Karpas-422 (cell line): Measurements from ENCODE around the gene PRRC2B. TPM values are rescaled to one million over a fixed set of nuclear protein-coding genes. Genes with fewer than 3 reads are reported as not detected.
"Not testable (repeated sequence)": the region's sequence is repeated elsewhere in the genome, so short reads cannot be mapped to it uniquely, and the experiment has no call there.

ENCODE experiments used
- DNase-seq: peaks from one replicate; pipeline ENCODE4 v3.0.0-alpha.2; 2015
- H2AFZ ChIP-seq: fragments of 200-600 bp; sonication (generic); 2 replicates; pipeline ENCODE4 v1.6.1; 2014; ENCODE audit warnings: antibody characterized with exemption, low read length, mixed read lengths
- H3K27ac ChIP-seq: fragments of 200-600 bp; sonication (generic); 2 replicates; pipeline ENCODE4 v1.5.1; 2014; ENCODE audit warnings: mild to moderate bottlenecking, low read length, moderate library complexity
- H3K27me3 ChIP-seq: fragments of 200-600 bp; sonication (generic); 2 replicates; pipeline ENCODE4 v1.6.1; 2014; ENCODE audit warnings: low read length, mixed read lengths
- H3K36me3 ChIP-seq: fragments of 200-600 bp; sonication (generic); 2 replicates; pipeline ENCODE4 v1.6.1; 2014; ENCODE audit warnings: low read length, mixed read lengths; ENCODE audit not compliant: insufficient read depth
- H3K4me1 ChIP-seq: fragments of 200-600 bp; sonication (generic); 2 replicates; pipeline ENCODE4 v1.6.1; 2014; ENCODE audit warnings: mild to moderate bottlenecking, low read length, mixed read lengths
- H3K4me2 ChIP-seq: fragments of 200-600 bp; sonication (generic); 2 replicates; pipeline ENCODE4 v1.6.1; 2014; ENCODE audit warnings: low read length, low read depth, mild to moderate bottlenecking; ENCODE audit not compliant: poor library complexity, severe bottlenecking
- H3K4me3 ChIP-seq: fragments of 200-600 bp; sonication (generic); 2 replicates; pipeline ENCODE4 v1.5.1; 2014; ENCODE audit warnings: mild to moderate bottlenecking, antibody characterized with exemption, low read length, mixed read lengths
- H3K79me2 ChIP-seq: fragments of 200-600 bp; sonication (generic); 2 replicates; pipeline ENCODE4 v1.6.1; 2014; ENCODE audit warnings: mild to moderate bottlenecking, low read length, mixed read lengths
- H3K9ac ChIP-seq: fragments of 200-600 bp; sonication (generic); 2 replicates; pipeline ENCODE4 v1.6.0; 2014; ENCODE audit warnings: low read length
- H3K9me2 ChIP-seq: fragments of 200-600 bp; sonication (generic), shearing (Covaris generic); replicated peaks from 2 replicates; pipeline ENCODE4 v1.6.0; 2014; ENCODE audit warnings: mild to moderate bottlenecking, low read length, moderate library complexity; ENCODE audit not compliant: insufficient read depth
- H3K9me3 ChIP-seq: fragments of 300-700, 200-600 bp; sonication (generic); 2 replicates; pipeline ENCODE4 v1.6.1; 2014; ENCODE audit warnings: low read length, mixed read lengths
- H4K20me1 ChIP-seq: fragments of 200-600 bp; sonication (generic); 2 replicates; pipeline ENCODE4 v1.6.1; 2014; ENCODE audit warnings: mild to moderate bottlenecking, antibody characterized with exemption, low read length, low read depth; ENCODE audit not compliant: insufficient read depth
- total RNA-seq: library from RNA; depleted of rRNA; stranded (reverse); fragments of >200 nt; shearing (Covaris generic); gene quantifications from 2 replicates; pipeline ENCODE4 v1.2.3, GENCODE V29; 2014; ENCODE audit warnings: low replicate concordance

Gene PRRC2B
- total RNA-seq, 1 experiment from 2014 or later: 83.8 TPM

- not testable (repeated sequence) for H3K9me2 ChIP-seq, H3K4me1 ChIP-seq, H3K79me2 ChIP-seq, H3K27ac ChIP-seq, H3K4me3 ChIP-seq, H2AFZ ChIP-seq, H3K27me3 ChIP-seq, H3K9ac ChIP-seq, H3K9me3 ChIP-seq, H3K36me3 ChIP-seq, H4K20me1 ChIP-seq, DNase-seq
- peak overlapping the region; percentile 35 for H3K4me2 ChIP-seq
Observed at GRCh38 chr9:131356479-131356878, 37.4 kb upstream of the PRRC2B start.

DNA sequence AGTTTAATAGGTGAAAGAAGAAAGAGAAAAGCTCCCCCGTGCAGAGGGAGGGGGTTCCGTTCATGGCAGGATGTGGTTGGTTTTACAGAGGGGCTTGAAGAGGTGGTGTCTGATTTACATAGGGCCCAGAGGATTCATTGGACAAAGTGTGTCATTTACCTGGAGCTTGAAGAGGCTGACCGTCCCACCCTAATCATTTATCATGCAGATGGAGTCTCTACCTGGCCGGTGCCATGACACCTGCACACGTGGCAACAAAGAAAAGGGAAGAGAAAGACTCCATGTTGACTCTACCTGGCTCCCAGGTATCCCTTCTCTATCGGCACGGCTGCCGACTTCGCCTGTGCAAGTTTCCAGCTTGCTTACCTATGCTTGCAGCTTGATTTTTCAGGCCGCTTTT lies 35.3 kb upstream of the PRRC2B start:
- Histone ChIP-seq H4K20me1 (no peaks in the 10 kb centered on the region), H3K9me2 (no peaks in the 10 kb centered on the region), H3K27ac (no peak overlapping the region), H3K79me2 (no peaks in the 10 kb centered on the region), H3K4me1 (peaks cover 3% of the 10 kb centered on the region), H3K9me3 (no peaks in the 10 kb centered on the region), H3K9ac (no peak overlapping the region), H2AFZ (no peak overlapping the region), H3K27me3 (no peaks in the 10 kb centered on the region), H3K4me3 (no peak overlapping the region), H3K4me2 (no peak overlapping the region), H3K36me3 (no peaks in the 10 kb centered on the region)
- DNase-seq: no peak

DNA sequence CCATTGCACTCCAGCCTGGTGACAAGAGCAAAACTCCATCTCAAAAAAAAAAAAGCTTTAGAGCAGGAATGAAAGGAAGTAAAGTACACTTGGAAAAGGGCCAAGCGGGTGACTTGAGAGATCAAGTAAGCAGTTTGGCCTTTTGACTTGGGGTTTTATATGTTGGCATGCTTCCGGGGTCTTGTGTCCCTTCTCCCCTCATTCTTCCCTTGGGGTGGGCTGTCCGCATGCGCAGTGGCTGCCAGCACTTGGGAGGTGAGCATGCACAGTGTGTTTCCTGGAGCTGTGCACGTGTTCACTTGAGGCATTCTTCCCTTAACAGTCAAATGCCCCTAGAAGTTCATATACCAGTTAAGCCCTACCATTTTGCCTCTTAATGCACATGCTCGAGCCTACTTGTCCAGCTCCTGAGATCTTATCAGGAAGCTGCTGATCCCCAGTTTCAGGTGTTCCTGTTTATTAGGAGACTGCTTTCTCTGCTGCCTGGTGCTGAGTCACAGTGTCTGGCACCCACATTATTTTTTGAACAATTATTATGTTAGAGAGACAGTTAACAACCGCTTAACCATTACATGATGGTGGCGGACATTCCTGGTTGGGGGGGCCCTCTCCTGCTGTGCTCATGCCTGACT lies 32.6 kb upstream of the PRRC2B start:
- H3K4me3 ChIP-seq: no peak overlapping the region
- no peaks in the 10 kb centered on the region for H3K9me3 ChIP-seq
- H3K4me1 ChIP-seq: peaks cover 3% of the 10 kb centered on the region
- H4K20me1 ChIP-seq: no peaks in the 10 kb centered on the region
- no peak overlapping the region for H3K4me2 ChIP-seq
- no peaks in the 10 kb centered on the region for H3K36me3 ChIP-seq
- no peak overlapping the region for H2AFZ ChIP-seq
- no peak for DNase-seq
- H3K9ac ChIP-seq: no peak overlapping the region
- no peak overlapping the region for H3K27ac ChIP-seq
- no peaks in the 10 kb centered on the region for H3K79me2 ChIP-seq
- no peaks in the 10 kb centered on the region for H3K27me3 ChIP-seq
- H3K9me2 ChIP-seq: no peaks in the 10 kb centered on the region

GRCh38 chr9:131365546-131365945 lies 28.3 kb upstream of the PRRC2B start:
- no peak for DNase-seq
- H3K4me3 ChIP-seq: no peak overlapping the region
- no peaks in the 10 kb centered on the region for H3K4me1 ChIP-seq
- H3K36me3 ChIP-seq: no peaks in the 10 kb centered on the region
- H3K9ac ChIP-seq: no peak overlapping the region
- no peak overlapping the region for H2AFZ ChIP-seq
- no peaks in the 10 kb centered on the region for H3K9me3 ChIP-seq
- no peak overlapping the region for H3K4me2 ChIP-seq
- H3K27me3 ChIP-seq: no peaks in the 10 kb centered on the region
- no peaks in the 10 kb centered on the region for H3K79me2 ChIP-seq
- no peak overlapping the region for H3K27ac ChIP-seq
- no peaks in the 10 kb centered on the region for H3K9me2 ChIP-seq
- H4K20me1 ChIP-seq: no peaks in the 10 kb centered on the region

DNA sequence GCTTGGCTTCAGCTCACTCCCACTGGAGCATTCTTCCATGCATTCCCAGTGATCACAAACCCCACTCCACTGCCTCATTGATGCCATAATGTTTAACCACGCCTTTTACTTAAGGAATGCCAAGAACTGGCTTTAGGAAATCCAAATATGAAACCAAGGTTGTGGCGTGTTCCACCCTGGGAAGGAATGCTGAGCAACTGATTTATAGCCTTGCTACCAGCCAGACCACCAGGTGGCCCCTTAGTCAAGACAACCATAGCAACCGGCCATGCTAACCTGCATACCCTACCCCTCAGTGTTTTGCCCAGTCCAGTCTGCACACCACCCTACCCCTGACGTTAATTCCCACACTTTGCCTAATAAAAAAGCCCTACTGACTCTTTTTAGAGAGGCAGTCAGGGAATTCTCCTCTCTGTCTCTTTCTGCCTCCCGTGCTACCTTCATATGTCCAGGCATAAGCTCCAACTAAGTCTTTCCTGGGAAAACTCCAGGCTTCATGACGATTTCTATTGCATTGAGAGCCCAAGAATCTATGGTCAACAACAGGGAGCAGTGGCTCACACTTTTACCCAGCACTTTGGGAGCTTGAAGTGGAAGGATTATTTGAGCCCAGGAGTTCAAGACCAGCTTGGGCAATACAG lies 27.0 kb upstream of the PRRC2B start:
- no peaks in the 10 kb centered on the region for H3K9me2 ChIP-seq
- no peaks in the 10 kb centered on the region for H3K36me3 ChIP-seq
- H3K27ac ChIP-seq: no peak overlapping the region
- H3K4me1 ChIP-seq: no peaks in the 10 kb centered on the region
- peak; percentile 51 for DNase-seq
- H4K20me1 ChIP-seq: no peaks in the 10 kb centered on the region
- no peak overlapping the region for H2AFZ ChIP-seq
- H3K79me2 ChIP-seq: no peaks in the 10 kb centered on the region
- H3K27me3 ChIP-seq: no peaks in the 10 kb centered on the region
- H3K9ac ChIP-seq: no peak overlapping the region
- H3K9me3 ChIP-seq: no peaks in the 10 kb centered on the region
- no peak overlapping the region for H3K4me3 ChIP-seq
- no peak overlapping the region for H3K4me2 ChIP-seq

GRCh38 chr9:131367450-131367849 lies 26.4 kb upstream of the PRRC2B start:
- Histone ChIP-seq H3K9me3 (no peaks in the 10 kb centered on the region), H3K4me2 (no peak overlapping the region), H2AFZ (no peak overlapping the region), H3K4me3 (no peak overlapping the region), H3K9ac (no peak overlapping the region), H3K36me3 (no peaks in the 10 kb centered on the region), H4K20me1 (no peaks in the 10 kb centered on the region), H3K9me2 (no peaks in the 10 kb centered on the region), H3K27ac (no peak overlapping the region), H3K79me2 (no peaks in the 10 kb centered on the region), H3K4me1 (peaks cover 5% of the 10 kb centered on the region), H3K27me3 (no peaks in the 10 kb centered on the region)
- no peak for DNase-seq

DNA sequence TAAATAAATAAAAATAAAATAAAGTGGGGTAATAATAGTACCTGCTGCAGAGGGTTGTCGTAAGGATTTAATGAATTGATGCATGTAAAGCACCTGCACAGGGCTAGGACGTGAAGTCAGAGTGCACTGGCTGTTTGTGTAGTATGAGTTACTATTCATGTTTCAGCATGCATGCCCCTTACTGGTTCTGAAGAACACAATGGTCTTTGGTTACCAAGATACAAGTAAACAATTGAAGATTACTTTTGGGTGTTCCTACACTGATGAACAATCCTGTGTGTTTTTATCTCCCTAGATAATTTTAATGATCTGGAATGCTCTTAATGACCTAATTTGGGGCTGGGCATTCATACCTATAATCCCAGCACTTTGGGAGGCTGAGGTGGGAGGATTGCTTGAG lies 23.2 kb upstream of the PRRC2B start:
- H3K27me3 ChIP-seq: no peaks in the 10 kb centered on the region
- peaks cover 23% of the 10 kb centered on the region for H3K4me1 ChIP-seq
- no peak overlapping the region for H3K9ac ChIP-seq
- H3K36me3 ChIP-seq: no peaks in the 10 kb centered on the region
- H3K9me2 ChIP-seq: no peaks in the 10 kb centered on the region
- H3K27ac ChIP-seq: no peak overlapping the region
- no peak overlapping the region for H2AFZ ChIP-seq
- H3K9me3 ChIP-seq: no peaks in the 10 kb centered on the region
- H3K79me2 ChIP-seq: no peaks in the 10 kb centered on the region
- H4K20me1 ChIP-seq: no peaks in the 10 kb centered on the region
- DNase-seq: no peak
- H3K4me3 ChIP-seq: no peak overlapping the region
- H3K4me2 ChIP-seq: no peak overlapping the region

DNA sequence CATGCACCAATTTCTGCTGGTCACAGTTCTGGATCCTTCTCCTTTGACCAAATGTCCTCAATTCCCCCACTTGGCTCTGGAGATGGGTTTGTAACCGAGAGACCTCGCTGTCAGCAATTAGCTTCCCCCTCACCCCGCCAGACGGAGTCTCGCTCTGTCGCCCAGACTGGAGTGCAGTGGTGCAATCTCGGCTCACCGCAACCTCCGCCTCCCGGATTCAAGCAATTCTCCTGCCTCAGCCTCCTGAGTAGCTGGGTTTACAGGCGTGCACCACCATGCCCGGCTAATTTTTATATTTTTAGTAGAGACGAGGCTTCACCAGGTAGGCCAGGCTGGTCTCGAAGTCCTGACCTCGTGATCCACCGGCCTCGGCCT lies 21.3 kb upstream of the PRRC2B start:
- H3K9me2 ChIP-seq, H3K9me3 ChIP-seq, DNase-seq, H3K36me3 ChIP-seq, H4K20me1 ChIP-seq, H3K79me2 ChIP-seq, H3K27me3 ChIP-seq: not testable (repeated sequence)
- Histone ChIP-seq H3K4me1 (peaks cover 23% of the 10 kb centered on the region), H3K27ac (peak overlapping the region; percentile 69), H3K9ac (peak overlapping the region; percentile 72), H2AFZ (peak overlapping the region; percentile 57; the same call in 1 of the 2 replicates), H3K4me2 (peak overlapping the region; percentile 76), H3K4me3 (peak overlapping the region; percentile 73)
